A549 (cell line): Measurements from ENCODE around the gene ARHGEF19. TPM values are rescaled to one million over a fixed set of nuclear protein-coding genes. Genes with fewer than 3 reads are reported as not detected.

Source experiments
- ATAC-seq, 2 experiments: fragments of 200-7000 bp in 1 of 2; fragments of >200 bp in 1 of 2; cut with Nextera tagmentation in 1 of 2; cut with Tn5 transposase in 1 of 2; 3 replicates each; pipeline versions ENCODE4 v1.8.0 to v1.9.1; 2018 to 2020; ENCODE audit warnings: mild to moderate bottlenecking in 1 of 2, moderate library complexity in 1 of 2
- CTCF ChIA-PET: fragments of 300-600 bp; sonication (Branson Sonifier 250); formaldehyde crosslinking; extraction: SDS; loops from one replicate; lab custom pipeline; 2021; ENCODE audit warnings: antibody characterized with exemption, inconsistent platforms; lab: Yijun Ruan, JAX
- POLR2A ChIA-PET: fragments of 350-600 bp; formaldehyde crosslinking; extraction: SDS; loops from one replicate; lab custom pipeline; 2021; ENCODE audit warnings: antibody characterized with exemption, inconsistent platforms; lab: Yijun Ruan, JAX
- DNase-seq, 2 experiments: peaks; one replicate each; pipeline versions ENCODE4 v3.0.0 to v3.0.0-alpha.2; 2011 to 2016; ENCODE audit warnings: low read depth in 1 of 2, low spot score in 1 of 2
- FAIRE-seq: peaks from 2 replicates; lab custom pipeline; 2011; peaks lifted over from hg19 to GRCh38; lab: Jason Lieb, UNC
- H3K27ac ChIP-seq, 2 experiments: fragments of >200 bp; sonication (Bioruptor Twin); formaldehyde crosslinking; 3 replicates each; pipeline ENCODE4 v1.5.1; 2016 to 2017
- H3K4me1 ChIP-seq: fragments of >200 bp; sonication (Bioruptor Twin); formaldehyde crosslinking; 3 replicates; pipeline ENCODE4 v1.6.1; 2016
- H3K4me2 ChIP-seq: fragments of >200 bp; sonication (Bioruptor Twin); formaldehyde crosslinking; 3 replicates; pipeline ENCODE4 v1.6.1; 2016
- H3K4me3 ChIP-seq: fragments of >200 bp; sonication (Bioruptor Twin); formaldehyde crosslinking; 3 replicates; pipeline ENCODE4 v1.5.1; 2016
- H3K9me3 ChIP-seq: fragments of >200 bp; sonication (Bioruptor Twin); formaldehyde crosslinking; 3 replicates; pipeline ENCODE4 v1.6.1; 2016
- BCL3 ChIP-seq: fragments of >200 bp; sonication (Bioruptor Twin); formaldehyde crosslinking; IDR thresholded peaks from 3 replicates; pipeline ENCODE4 v1.6.1; 2016
- CBX8 ChIP-seq: fragments of 200-600 bp; sonication (generic); IDR thresholded peaks from 2 replicates; pipeline ENCODE4 v1.6.1; 2016
- CEBPB ChIP-seq, 2 experiments: fragments of >200 bp in 1 of 2; sonication (Bioruptor Twin) in 1 of 2; formaldehyde crosslinking in 1 of 2; IDR thresholded peaks; 2 replicates each; pipeline ENCODE4 v1.6.1; 2012 to 2016
- CHD2 ChIP-seq: fragments of 150-350 bp; IDR thresholded peaks from 2 replicates; pipeline ENCODE4 v1.6.1; 2014; ENCODE audit warnings: low read length; ENCODE audit not compliant: partially characterized antibody
- E2F6 ChIP-seq: IDR thresholded peaks from 2 replicates; pipeline ENCODE4 v1.6.1; 2012; ENCODE audit warnings: low read depth, borderline replicate concordance
- EHMT2 ChIP-seq: fragments of 200-600 bp; sonication (generic); IDR thresholded peaks from 2 replicates; pipeline ENCODE4 v1.6.1; 2016; ENCODE audit warnings: antibody characterized with exemption, low read depth, mild to moderate bottlenecking, moderate library complexity
- FOSB ChIP-seq: fragments of 250-450 bp; sonication (Bioruptor Pico); IDR thresholded peaks from 2 replicates; pipeline ENCODE4 v1.5.0; 2020; ENCODE audit warnings: mild to moderate bottlenecking, moderate library complexity
- GATA3 ChIP-seq: IDR thresholded peaks from 2 replicates; pipeline ENCODE4 v1.6.1; 2012; ENCODE audit warnings: borderline replicate concordance
- HEYL ChIP-seq: fragments of 250-450 bp; sonication (Bioruptor Pico); IDR thresholded peaks from 2 replicates; pipeline ENCODE4 v1.8.0; 2021; ENCODE audit warnings: mild to moderate bottlenecking, moderate library complexity
- HOXB5 ChIP-seq: fragments of 250-450 bp; sonication (Bioruptor Pico); IDR thresholded peaks from 2 replicates; pipeline ENCODE4 v1.5.0; 2020; ENCODE audit warnings: mild to moderate bottlenecking, moderate library complexity
- JUNB ChIP-seq: fragments of >200 bp; sonication (Bioruptor Twin); formaldehyde crosslinking; IDR thresholded peaks from 2 replicates; pipeline ENCODE4 v1.6.1; 2016
- MAFK ChIP-seq: fragments of 450-650 bp; IDR thresholded peaks from 2 replicates; pipeline ENCODE4 v1.6.1; 2014; ENCODE audit not compliant: partially characterized antibody
- MYC ChIP-seq: IDR thresholded peaks from 2 replicates; pipeline ENCODE4 v1.6.1; 2012; ENCODE audit warnings: mild to moderate bottlenecking, inconsistent platforms, low read length, improper control_type of control experiment, borderline replicate concordance
- NPAS2 ChIP-seq: fragments of 250-450 bp; sonication (Bioruptor Pico); IDR thresholded peaks from 2 replicates; pipeline ENCODE4 v1.8.0; 2022; ENCODE audit warnings: mild to moderate bottlenecking, moderate library complexity, borderline replicate concordance
- NR3C1 ChIP-seq: fragments of >200 bp; sonication (Bioruptor Twin); formaldehyde crosslinking; IDR thresholded peaks from 3 replicates; pipeline ENCODE4 v1.6.1; 2017
- PHF8 ChIP-seq: fragments of 200-600 bp; sonication (generic); IDR thresholded peaks from 2 replicates; pipeline ENCODE4 v1.6.1; 2016; ENCODE audit warnings: low read depth, mild to moderate bottlenecking, antibody characterized with exemption, moderate library complexity, borderline replicate concordance
- POLR2A ChIP-seq: IDR thresholded peaks from 2 replicates; pipeline ENCODE4 v1.6.1; 2012; ENCODE audit warnings: mild to moderate bottlenecking, low read length
- POLR2AphosphoS2 ChIP-seq: conservative IDR thresholded peaks from 2 replicates; pipeline ENCODE4 v1.6.1; 2012; ENCODE audit warnings: low read length, improper control_type of control experiment, inconsistent platforms
- TFCP2L1 ChIP-seq: fragments of 250-450 bp; sonication (Bioruptor Pico); IDR thresholded peaks from 2 replicates; pipeline ENCODE4 v1.5.0; 2021; ENCODE audit warnings: mild to moderate bottlenecking
- WGBS: methylation state at CpG from one replicate; pipeline ENCODE4 v1.1.6; 2017; ENCODE audit errors: missing lambda C conversion rate; 5-methylcytosine and 5-hydroxymethylcytosine counted together
- polyA plus RNA-seq, 4 experiments: library from polyadenylated mRNA; depleted of rRNA in 3 of 4; stranded (reverse); fragments of >200 nt; fragmentation: RNase III in 1 of 4; extraction: RNeasy Plus Mini Kit Qiagen cat#74134 plus additional on column Dnase treatment in 1 of 4; gene quantifications; 2 replicates in 3 of 4; 3 replicates in 1 of 4; pipeline ENCODE4 v1.2.3, GENCODE V29; 2011 to 2017
- TF ChIP-seq, protein P1 (sequence below): fragments of 450-650 bp; IDR thresholded peaks from 2 replicates; pipeline ENCODE4 v1.6.1; 2014; ENCODE audit warnings: antibody characterized with exemption
- TF ChIP-seq, protein P2 (sequence below): fragments of 250-450 bp; sonication (Bioruptor Pico); IDR thresholded peaks from 2 replicates; pipeline ENCODE4 v1.5.0; 2021; ENCODE audit warnings: mild to moderate bottlenecking, moderate library complexity, borderline replicate concordance

ARHGEF19 gene
- polyA plus RNA-seq, 2 of the 4 experiments (the other 2 are of a cell fraction) = 6.1 to 9.2 TPM

GRCh38 chr1:16226490-16227179, 14.2 kb upstream of the ARHGEF19 start (continued):
- TF ChIP-seq, protein P1, sequence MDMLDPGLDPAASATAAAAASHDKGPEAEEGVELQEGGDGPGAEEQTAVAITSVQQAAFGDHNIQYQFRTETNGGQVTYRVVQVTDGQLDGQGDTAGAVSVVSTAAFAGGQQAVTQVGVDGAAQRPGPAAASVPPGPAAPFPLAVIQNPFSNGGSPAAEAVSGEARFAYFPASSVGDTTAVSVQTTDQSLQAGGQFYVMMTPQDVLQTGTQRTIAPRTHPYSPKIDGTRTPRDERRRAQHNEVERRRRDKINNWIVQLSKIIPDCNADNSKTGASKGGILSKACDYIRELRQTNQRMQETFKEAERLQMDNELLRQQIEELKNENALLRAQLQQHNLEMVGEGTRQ = no peak
- TF ChIP-seq POLR2AphosphoS2 (no peak), HEYL (CRISPR knock-in tag) (no peak), CHD2 (no peak), NR3C1 (no peak)

GRCh38 chr1:16226129-16226489, 13.7 kb upstream of the ARHGEF19 start:
- ChIA-PET POLR2A (no interaction called here), CTCF (interaction anchor here (0.8 to 1.3 kb wide), 4 partner anchors 19 to 153 kb away, joined by 3 to 6 read pairs (median 4); partner anchors contain the start of gene FAM131C)
- Histone ChIP-seq H3K9me3 (no peaks in the 10 kb centered on the region), H3K27ac (no peak overlapping the region), H3K4me1 (no peaks in the 10 kb centered on the region), H3K4me3 (no peak overlapping the region), H3K4me2 (no peak overlapping the region)
- DNase-seq (no peak), ATAC-seq (no peak), FAIRE-seq (no peak)
- no peak for TF ChIP-seq E2F6
- no peak for TF ChIP-seq TFCP2L1
- TF ChIP-seq EHMT2 = no peak
- TF ChIP-seq PHF8 = no peak
- TF ChIP-seq FOSB (CRISPR knock-in tag) = no peak
- TF ChIP-seq CHD2 = no peak
- TF ChIP-seq MAFK = no peak
- TF ChIP-seq JUNB = no peak
- no peak for TF ChIP-seq CBX8
- no peak for TF ChIP-seq NPAS2 (CRISPR knock-in tag)
- no peak for TF ChIP-seq CEBPB (IDR thresholded peaks at IDR 0.05)
- no peak for TF ChIP-seq MYC
- TF ChIP-seq POLR2A = no peak
- no peak for TF ChIP-seq HOXB5
- no peak for TF ChIP-seq BCL3
- no peak for TF ChIP-seq GATA3
- 94% methylated on average over 7 of the region's 7 CpGs for WGBS

DNA sequence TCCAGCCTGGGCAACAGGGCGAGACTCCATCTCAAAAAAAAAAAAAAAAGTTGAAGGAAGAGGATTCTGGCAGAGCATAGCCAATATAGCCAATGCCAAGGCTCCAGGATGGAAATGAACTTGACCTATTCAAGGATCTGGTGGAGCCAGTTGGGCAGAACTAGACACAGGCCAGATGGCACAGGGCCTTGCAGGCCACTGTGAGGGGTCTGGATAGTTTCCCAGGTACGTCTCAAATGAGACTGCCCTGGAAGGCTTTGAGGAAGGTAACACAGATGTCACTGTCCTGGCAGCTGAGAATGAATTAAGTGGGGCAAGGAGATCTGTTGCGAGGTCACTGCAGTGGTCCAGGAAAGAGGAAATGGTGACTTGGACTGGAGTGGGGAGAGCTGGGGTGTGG, 12.0 kb upstream of the ARHGEF19 start:
- ChIA-PET POLR2A (no interaction called here), CTCF (interaction anchor here (1.1 kb wide), 1 partner anchor 34 kb away, joined by 3 read pairs; no protein-coding TSS in a partner anchor)
- Histone ChIP-seq H3K4me2 (no peak overlapping the region), H3K27ac (no peak overlapping the region), H3K9me3 (no peaks in the 10 kb centered on the region), H3K4me3 (no peak overlapping the region), H3K4me1 (no peaks in the 10 kb centered on the region)
- FAIRE-seq = no peak
- 83% methylated on average over 3 of the region's 3 CpGs for WGBS
- no peak for ATAC-seq
- TF ChIP-seq, protein P2, sequence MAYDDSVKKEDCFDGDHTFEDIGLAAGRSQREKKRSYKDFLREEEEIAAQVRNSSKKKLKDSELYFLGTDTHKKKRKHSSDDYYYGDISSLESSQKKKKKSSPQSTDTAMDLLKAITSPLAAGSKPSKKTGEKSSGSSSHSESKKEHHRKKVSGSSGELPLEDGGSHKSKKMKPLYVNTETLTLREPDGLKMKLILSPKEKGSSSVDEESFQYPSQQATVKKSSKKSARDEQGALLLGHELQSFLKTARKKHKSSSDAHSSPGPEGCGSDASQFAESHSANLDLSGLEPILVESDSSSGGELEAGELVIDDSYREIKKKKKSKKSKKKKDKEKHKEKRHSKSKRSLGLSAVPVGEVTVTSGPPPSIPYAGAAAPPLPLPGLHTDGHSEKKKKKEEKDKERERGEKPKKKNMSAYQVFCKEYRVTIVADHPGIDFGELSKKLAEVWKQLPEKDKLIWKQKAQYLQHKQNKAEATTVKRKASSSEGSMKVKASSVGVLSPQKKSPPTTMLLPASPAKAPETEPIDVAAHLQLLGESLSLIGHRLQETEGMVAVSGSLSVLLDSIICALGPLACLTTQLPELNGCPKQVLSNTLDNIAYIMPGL (CRISPR knock-in tag) = no peak
- no peak for DNase-seq
